KOPT-K1 (cell line): ENCODE results near the gene EMC10.

Experiments
- H3K27ac ChIP-seq: fragments of 200-600 bp; sonication (generic); 2 replicates; pipeline ENCODE4 v1.5.1; 2016; ENCODE audit warnings: antibody characterized with exemption, mild to moderate bottlenecking, low read depth, low read length; ENCODE audit not compliant: poor library complexity, severe bottlenecking
- H3K36me3 ChIP-seq: fragments of 200-600 bp; sonication (generic); 2 replicates; pipeline ENCODE4 v1.5.1; 2017; ENCODE audit warnings: antibody characterized with exemption, mild to moderate bottlenecking, low read length, moderate library complexity; ENCODE audit not compliant: insufficient read depth
- H3K9me3 ChIP-seq: fragments of 200-600 bp; sonication (generic); 2 replicates; pipeline ENCODE4 v1.5.1; 2017; ENCODE audit warnings: antibody characterized with exemption, low read length, mild to moderate bottlenecking; ENCODE audit not compliant: insufficient read depth, poor library complexity, severe bottlenecking

The EMC10 gene

DNA sequence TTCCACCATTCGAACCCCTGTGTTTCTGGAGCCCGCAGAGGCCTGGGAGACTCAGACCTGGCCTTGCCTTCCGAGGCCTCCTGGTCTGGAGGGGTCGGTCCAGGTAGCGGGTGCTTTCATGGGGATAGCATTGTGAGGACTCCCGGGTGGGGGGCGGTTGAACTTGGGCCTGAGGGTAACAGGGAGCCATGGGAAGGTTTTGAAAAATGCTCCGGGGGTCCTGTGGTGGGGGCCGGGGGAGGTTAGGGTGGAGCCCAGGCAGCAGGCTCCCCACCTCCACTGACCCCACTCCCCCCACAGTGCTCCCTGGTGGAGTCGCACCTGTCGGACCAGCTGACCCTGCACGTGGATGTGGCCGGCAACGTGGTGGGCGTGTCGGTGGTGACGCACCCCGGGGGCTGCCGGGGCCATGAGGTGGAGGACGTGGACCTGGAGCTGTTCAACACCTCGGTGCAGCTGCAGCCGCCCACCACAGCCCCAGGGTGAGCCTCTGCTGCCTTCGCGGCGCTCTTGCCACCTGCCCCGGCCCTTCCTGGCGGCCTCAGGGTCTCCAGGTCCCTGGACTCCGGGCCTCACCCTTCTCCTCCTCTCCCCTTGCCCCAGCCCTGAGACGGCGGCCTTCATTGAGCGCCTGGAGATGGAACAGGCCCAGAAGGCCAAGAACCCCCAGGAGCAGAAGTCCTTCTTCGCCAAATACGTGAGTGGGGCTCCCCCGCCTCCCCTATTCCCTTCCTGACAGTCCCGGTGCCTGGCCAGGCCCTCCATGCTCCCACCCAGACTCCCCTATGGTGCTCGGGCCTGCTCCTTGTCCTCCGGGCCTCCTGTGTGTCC is 4.2 kb downstream of the EMC10 start:
- peaks cover 2% of the 10 kb centered on the region for H3K9me3 ChIP-seq
- no peak overlapping the region for H3K27ac ChIP-seq
- H3K36me3 ChIP-seq, result peaks cover 72% of the 10 kb centered on the region

DNA sequence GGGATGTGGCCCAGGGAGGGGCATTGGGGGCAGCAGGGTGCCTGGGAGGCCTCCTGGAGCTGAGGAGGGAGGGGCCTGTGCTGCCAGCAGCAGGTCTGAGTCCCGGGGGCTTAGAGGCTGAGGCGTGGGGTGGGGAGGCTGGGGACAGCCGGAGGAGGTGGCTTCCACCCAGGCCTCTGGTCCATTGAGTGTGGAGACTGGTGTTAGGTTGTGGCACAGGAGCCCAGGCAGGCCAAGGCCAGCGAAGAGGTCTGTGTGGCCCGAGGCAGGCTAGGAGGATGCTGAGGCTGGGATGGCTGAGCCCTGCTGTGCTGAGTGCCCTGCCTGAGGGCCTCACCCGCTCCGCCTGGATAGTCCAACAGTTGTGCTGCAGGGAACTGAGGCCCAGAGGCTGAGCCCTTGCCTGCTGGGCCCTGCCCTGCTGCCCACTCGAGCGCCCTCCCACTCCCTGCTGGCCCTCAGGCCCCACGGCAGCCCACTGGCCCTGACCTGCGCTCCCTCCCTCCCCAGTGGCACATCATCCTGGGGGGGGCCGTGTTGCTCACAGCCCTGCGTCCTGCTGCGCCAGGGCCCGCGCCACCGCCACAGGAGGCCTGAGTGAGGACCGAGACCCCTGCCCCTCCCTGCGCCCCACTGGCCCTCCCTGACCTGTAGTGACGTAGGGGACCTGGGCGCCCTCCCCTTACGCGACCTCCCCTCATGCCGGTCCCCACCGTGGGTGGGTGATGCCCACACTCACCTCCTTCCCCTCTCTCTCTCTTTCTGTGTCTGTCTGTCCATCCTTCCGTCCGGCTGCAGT is 5.2 kb downstream of the EMC10 start:
- peaks cover 76% of the 10 kb centered on the region for H3K36me3 ChIP-seq

DNA sequence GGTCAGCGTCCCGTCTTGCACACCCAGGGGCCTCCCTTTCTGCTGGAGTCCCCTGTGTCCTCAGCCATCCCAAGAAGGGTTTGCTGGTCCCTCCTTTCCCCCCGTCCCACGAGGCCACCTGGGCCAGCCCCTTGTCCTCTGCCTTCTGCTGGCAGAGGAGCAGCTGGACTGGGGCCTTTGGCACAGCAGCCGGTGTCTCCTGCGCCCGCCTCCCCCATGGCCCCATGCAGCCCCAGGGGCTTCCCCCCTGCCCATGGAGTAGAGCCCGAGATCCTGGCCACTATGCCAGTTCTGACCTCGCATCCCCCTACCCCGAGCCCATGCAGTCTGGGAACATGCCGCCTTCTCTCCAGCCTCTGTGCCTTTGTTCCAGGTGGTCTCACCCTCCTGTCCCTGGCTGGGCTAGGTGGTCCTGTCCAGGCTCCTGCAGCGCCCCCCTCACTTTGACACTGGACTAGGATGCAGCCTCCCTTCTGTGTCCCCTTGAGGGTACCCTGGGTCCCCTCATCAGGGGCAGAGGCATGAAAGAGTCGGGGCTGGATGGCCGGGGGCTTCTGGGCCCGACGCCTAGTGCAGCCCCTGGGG is 6.1 kb downstream of the EMC10 start:
- Histone ChIP-seq H3K36me3 (peaks cover 76% of the 10 kb centered on the region), H3K27ac (no peak overlapping the region), H3K9me3 (peaks cover 14% of the 10 kb centered on the region)

More for the DNA sequence above, 5.2 kb downstream of the EMC10 start:
- Histone ChIP-seq H3K27ac (no peak overlapping the region), H3K9me3 (peaks cover 11% of the 10 kb centered on the region)

DNA sequence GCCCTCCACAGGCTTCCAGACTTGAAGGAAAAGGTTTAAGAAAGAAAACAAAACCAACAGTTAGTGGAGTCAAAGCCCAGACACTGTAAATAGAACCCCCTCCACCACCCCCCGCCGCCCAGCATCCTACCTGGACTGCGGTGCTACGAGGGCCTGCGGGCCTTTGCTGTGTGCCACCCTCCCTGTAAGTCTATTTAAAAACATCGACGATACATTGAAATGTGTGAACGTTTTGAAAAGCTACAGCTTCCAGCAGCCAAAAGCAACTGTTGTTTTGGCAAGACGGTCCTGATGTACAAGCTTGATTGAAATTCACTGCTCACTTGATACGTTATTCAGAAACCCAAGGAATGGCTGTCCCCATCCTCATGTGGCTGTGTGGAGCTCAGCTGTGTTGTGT is 6.6 kb downstream of the EMC10 start:
- H3K27ac ChIP-seq, result no peak overlapping the region
- H3K9me3 ChIP-seq, result peaks cover 14% of the 10 kb centered on the region
- H3K36me3 ChIP-seq, result peaks cover 76% of the 10 kb centered on the region

DNA sequence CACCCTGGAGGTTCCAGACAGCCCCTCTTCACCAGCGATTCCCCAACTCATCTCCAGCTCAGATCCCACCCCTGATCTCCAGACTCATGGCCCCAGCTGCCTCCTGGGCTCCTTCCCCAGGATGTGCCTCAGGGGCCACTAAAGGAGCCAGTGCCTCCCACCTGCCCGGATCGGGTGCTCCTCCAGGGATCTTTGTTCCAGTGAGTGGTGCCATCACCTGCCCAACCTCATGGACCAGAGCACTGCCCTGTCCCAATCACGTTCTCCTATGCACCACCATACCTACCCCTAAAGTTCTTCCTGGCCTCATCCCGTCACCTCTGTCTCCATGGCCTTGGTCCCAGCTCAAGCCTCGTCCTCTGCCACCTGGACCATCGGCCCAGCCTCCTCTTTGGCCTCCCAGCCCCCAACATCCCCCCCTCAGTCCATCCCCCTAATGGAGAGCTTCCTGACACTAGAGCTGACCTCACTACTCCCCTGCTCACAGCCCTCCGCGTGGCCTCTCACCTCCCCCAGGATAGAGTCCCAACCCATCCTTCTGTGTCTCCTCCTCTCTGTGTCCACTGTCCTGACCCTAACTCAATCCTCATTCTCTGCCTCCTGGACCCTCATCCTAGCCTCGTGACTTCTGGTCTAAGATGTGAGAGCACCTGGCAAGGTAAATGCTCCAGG is 9.1 kb downstream of the EMC10 start:
- H3K36me3 ChIP-seq, result peaks cover 54% of the 10 kb centered on the region

DNA sequence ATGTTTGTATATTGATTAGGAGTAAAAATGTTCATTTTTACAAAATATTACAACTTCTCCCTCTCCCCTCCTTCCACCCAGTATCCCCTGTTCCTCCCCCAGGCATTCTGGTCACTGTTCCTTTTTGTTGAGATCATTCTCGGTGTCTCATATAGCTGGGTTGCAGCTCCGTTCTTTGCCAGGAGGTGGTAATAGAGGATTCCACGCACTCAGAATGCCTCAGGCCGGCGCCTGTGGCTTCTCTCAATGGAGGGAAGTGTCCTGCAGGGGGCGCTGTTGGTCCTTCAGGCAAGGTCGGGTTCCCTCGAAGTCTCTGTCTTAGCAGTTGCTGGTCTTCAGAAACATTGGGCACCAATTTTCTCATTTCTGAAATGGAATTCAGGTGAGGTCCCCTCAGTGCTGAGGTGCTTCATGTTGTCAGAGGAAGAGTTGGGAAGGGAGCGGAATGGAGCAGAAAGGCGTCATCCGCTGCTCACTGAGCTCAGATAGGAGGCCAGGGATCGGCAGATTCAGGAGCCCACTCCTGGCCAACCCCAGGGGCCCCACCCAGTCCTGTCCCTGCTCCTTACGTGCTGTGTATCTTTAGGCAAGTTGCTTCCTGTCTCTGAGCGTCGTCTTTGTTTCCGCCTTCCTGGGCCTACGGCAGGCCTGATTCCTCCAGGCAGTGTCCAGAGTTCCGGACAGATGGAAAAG is 10.7 kb downstream of the EMC10 start:
- peaks cover 38% of the 10 kb centered on the region; the same call in 1 of the 2 replicates for H3K36me3 ChIP-seq
- peaks cover 14% of the 10 kb centered on the region for H3K9me3 ChIP-seq
- H3K27ac ChIP-seq, result no peak overlapping the region

More for the DNA sequence above, 9.1 kb downstream of the EMC10 start:
- H3K27ac ChIP-seq, result no peak overlapping the region
- H3K9me3 ChIP-seq, result peaks cover 14% of the 10 kb centered on the region

DNA sequence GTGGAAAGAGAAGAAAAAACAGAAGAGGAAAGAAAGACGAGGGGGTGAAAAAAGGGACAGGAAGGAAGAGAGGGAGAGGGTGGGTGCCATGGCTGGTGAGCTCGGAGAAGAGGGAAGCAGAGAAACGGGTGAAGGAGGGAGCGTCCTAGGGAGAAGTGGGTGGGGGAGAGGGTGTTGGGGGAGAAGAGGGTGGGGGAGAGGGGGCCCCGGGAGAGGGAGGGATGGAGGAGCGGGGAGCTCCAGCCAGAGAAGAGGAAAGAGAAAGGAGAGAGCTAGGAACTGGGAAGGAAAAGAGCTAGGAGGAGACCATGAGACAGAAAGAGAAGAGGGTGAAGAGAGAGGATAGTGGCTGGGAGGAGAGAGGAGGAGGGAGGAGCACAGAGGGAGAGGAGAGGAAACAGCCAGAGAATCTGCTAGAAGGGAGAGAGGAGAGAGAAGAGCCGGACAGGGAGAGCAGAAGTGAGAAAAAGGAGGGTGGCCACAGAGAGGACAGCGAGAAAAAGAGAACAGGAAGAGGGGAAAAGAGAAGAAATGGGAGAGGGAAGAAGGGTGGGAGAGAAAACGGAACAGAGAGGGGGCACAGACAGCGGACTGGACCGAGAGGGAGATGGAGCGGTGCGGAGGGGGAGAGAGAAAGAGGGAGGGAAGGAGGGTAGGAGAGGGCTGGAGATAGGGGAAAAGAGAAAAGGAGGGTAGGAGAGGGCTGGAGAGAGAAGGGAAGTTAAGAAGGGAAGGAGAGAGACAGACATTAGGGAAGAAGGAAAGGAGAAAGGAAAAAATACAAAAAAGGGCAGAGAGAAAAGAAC is 12.3 kb downstream of the EMC10 start:
- H3K9me3 ChIP-seq, result peaks cover 14% of the 10 kb centered on the region
- peaks cover 24% of the 10 kb centered on the region; the same call in 1 of the 2 replicates for H3K36me3 ChIP-seq
- H3K27ac ChIP-seq, result no peak overlapping the region

DNA sequence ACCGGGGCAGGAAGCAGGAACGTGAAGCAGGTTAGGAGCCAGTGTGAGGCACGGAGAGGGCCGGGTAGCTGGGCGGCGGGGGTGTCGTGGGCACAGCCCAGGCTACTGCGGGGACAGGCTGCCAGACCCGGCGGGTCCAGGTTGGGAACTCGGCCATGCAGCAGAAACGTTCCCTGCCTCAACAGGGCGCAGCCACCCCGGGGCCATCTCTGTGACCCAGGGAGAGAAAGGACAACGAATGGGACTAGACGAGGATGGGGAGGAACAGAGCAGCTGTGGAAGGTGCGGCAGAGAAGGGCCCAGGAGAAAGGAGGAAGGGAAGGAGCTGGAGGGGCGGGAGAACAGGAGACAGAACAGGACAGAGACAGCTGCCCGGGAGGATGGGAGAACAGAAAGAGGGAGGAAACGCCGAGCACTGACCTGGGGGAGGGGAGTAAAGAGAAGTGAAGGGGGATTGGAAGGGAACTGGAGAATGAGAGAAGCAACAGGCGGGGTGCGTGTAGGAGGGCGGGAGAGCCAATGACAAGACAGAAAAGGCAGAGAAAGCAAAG is 13.2 kb downstream of the EMC10 start:
- Histone ChIP-seq H3K36me3 (peaks cover 14% of the 10 kb centered on the region; the same call in 1 of the 2 replicates), H3K27ac (no peak overlapping the region)

DNA sequence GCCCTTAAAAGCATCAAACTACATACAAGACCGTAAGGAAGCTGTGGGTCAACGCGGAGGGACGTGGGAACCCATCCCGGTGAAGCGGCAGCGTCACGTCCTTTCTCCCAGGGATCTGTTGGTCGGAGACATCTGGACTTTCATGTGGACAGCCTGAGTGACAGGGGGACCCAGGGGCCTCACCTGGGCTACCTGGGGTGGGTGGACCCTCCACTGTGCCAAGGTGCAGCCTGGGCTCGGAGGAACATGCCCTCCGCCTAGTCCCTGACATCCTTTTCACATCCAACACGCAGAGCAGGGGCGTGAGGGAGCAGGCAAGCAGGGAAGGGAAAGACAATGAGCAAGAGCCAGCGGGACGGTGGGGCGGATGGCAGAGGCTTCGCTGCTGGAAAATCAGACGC is 14.1 kb downstream of the EMC10 start:
- peaks cover 5% of the 10 kb centered on the region; the same call in 1 of the 2 replicates for H3K36me3 ChIP-seq
- H3K27ac ChIP-seq, result no peak overlapping the region
- peaks cover 13% of the 10 kb centered on the region for H3K9me3 ChIP-seq

More for the DNA sequence above, 13.2 kb downstream of the EMC10 start:
- H3K9me3 ChIP-seq, result peaks cover 14% of the 10 kb centered on the region

DNA sequence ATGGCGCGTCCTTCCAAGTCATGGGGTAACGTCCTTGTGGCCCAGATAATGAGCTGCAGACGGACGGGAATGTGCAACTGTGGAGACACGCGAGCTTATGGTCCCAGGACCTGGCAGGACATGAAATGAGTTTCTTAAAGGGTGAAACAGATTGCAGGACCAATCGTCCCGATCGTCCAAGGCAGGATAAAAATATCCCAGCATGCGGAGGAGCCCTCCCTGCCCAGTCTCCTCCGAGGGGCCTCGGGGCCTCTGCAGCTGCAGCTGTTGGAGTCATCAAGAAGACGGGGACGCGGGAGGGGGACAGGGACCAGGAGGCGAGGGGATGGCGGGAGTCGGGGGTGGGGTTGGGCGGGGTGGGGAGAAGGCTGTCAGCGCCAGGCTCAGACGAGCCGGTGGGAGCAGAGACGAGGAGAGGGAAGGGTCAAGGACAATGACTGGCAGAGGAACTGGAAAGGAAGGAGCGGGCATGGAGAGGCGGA is 14.7 kb downstream of the EMC10 start:
- Histone ChIP-seq H3K9me3 (peaks cover 8% of the 10 kb centered on the region), H3K36me3 (peaks cover 4% of the 10 kb centered on the region; the same call in 1 of the 2 replicates), H3K27ac (no peak overlapping the region)

DNA sequence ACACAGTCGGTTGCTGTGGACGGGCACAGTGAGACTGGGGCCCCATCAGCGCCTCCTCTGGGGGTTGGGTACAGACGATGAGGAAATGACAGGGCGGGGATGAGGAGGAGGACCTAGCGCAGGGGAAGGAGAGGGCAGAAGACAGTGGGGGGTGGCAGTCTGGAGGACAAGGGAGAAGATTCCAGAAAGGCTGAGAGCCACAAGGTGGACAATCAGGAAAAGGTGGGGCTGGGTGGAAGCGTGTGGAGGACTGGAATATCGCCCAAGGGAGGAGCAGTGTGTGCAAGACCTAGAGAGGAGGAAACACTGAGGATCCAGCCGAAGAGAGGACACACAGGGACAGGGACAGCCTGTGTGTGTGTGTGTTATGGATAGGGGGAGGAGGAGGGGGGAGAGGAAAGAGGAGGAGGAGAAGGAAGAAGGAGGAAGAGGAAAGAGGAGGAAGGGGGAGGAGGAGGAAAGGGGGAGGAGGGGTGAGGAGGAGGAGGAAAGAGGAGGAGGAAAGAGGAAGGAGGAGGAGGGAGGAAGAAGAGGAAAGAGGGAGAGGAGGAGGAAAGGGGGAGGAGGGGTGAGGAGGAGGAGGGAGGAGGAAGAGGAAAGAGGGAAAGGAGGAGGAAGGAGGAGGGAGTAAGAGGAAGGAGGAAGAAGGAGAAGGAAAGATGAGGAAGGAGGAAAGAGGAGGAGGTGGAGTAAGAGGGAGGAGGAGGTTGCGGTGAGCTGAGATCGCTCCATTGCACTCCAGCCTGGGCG is 16.2 kb downstream of the EMC10 start:
- Histone ChIP-seq H3K9me3 (no peaks in the 10 kb centered on the region), H3K36me3 (no peaks in the 10 kb centered on the region), H3K27ac (no peak overlapping the region)

DNA sequence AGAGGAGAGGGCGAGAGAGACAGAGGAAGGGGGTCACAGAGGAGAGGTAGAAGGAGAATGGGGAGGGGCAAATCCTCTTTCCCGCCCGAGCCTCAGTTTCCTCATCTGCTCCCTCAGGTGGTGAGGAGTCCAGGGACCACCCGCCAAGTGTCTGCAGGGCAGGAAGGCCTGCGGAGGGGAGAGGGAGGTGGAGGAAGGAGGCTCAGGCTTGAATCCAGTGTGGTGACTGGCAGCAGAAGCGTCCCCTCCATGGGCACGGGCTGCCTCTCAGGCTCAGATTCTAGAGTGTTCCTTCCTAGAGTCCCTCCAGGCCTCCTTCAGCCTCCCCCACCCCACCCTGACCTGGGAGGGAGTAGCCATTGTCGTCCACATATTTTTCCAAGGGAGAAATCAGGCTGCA is 16.9 kb downstream of the EMC10 start:
- H3K9me3 ChIP-seq, result no peaks in the 10 kb centered on the region
- no peak overlapping the region for H3K27ac ChIP-seq
- H3K36me3 ChIP-seq, result no peaks in the 10 kb centered on the region
